GM21576 (cell line): ENCODE measurements around the gene SLC5A11.
"Not testable (repeated sequence)": the region's sequence is repeated elsewhere in the genome, so short reads cannot be mapped to it uniquely, and the experiment has no call there.

ENCODE experiments used
- ATAC-seq: cut with Tn5 transposase; IDR thresholded peaks from one replicate; pipeline ENCODE4 v1.9.1; 2021; ENCODE audit warnings: mild to moderate bottlenecking, moderate library complexity; ENCODE audit not compliant: unreplicated experiment

Gene SLC5A11

DNA sequence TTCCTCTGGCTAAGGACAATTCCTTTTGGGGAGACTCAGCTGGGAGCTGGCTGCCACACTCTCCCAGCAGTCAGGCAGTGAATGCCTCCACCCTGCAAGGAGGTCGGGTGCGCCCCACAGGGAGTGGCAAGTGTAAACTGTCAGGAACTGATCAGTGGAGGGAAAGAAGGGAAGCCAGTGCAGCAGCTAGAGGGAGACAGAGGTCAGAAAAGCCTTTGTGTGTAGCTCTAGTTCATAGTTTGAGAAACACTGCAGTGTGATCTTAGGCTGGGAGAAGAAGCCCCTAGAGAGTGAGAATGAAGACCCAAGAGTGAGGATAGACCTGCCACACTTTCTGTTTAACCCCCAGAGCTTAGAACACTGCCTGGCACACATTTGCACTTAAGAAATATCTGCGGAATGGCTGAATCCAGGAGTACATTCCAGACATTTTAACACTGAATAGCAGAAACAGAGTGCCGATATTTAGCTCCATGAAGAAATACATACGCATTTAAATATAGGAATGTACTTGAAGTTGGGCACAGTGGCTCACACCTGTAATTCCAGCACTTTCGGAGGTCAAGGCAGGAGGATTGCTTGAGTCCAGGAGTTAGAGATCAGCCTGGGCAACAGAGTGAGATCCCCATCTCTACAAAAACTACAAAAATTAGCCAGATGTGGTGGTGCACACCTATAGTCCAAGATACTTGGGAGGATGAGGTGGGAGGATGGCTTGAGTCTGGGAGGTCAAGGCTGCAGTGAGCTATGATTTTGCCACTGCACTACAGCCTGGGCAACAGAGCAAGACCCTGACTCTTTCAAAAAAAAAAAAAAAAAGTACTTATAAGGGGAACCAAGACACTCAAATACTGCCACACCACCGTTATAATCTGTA is 11.1 kb upstream of the SLC5A11 start:
- no peak for ATAC-seq

DNA sequence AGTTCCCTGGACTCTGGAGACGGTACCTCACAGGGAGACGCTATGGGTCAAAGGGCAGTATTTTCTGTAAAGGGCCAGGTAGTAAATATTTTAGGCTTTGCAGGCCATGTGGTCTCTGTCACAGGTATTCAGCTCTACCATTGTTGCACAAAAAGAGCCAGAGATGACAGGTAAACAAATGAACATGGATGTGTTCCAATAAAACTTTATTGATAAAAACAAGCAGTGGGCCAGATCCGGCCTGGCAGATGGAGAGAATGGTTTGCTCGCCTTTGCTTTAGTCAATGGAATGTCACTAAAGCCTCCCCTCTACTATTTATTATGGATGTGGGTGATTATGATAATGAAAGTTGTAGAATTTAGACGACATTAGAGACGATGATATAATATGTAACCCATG is 8.9 kb upstream of the SLC5A11 start:
- ATAC-seq, result no peak

DNA sequence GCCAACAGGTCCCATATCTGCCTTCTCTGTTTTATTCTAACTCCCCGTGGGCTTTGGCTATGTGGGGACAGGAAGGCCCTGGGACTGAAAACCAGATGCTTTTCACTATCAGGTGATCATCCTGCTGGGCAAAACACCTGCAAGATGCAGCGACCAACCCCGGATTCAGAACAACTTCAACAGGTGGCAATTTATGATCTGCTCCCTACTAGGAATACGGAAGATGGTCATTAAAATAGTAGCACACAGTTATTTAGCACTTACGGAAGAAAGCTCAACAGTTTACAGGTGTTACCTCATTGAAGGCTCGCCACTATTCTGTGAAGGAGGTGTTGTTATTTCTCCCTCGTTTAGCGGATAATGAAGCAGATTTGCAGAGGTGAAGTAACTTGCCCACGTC is 7.8 kb upstream of the SLC5A11 start:
- ATAC-seq, result no peak

DNA sequence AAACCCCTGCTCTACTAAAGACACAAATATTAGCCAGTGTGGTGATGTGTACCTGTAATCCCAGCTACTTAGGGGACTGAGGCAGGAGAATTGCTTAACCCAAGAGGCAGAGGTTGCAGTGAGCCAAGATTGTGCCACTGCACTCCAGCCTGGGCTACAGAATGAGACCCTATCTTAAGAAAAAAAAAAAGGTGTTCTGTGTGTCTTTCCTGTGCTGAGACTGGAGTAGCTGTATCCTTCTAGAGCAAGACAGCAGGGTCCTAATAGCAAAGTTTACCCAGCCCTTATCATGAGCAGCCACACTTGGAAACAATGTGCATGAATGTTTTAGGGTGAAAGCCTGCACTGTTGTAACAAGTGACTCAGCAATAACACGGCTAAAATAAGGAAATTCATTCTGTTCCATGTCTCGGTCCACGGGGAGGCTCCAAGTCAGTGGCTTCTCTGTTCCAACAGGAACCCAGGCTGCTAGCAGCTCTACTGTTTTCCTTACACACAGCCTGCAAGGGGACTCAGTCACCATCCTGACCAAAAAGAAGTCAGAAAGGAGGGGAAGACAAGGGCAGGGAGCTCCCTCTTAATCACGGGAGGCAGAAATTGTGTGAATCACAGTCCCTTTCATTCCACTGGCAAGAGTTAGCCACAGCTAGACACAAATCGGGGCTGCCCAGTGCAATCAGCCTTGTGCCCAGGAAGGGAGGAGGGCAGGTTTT is 7.1 kb upstream of the SLC5A11 start:
- ATAC-seq, result no peak

DNA sequence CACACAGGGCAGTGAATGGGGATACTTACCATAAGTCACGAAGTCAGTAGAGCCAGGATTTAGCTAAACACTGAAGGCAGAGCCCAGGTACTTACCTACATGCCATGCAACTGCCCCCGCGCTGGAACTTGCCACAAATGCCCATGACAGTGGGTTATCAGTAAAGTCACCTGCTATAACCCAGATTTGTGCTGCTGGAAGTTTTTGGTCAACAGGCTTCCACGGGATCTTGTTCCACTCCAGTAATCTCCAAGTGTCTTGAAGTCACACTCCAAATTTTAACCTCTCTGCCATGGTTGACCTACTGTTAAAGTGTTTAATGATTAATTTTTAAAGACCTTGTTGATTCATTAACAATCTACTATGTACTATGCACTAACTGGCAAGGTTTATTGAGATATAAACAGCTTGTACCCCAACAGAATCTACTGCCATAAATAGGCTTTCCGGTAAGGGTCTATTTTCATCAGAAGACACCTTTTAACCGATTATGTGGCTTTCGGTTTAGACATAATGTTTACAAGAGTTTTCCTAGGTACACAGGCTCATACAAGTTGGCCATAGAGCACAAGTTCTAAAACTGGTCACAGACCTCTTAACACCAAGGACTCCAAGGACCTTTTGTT is 6.3 kb upstream of the SLC5A11 start:
- no peak for ATAC-seq

DNA sequence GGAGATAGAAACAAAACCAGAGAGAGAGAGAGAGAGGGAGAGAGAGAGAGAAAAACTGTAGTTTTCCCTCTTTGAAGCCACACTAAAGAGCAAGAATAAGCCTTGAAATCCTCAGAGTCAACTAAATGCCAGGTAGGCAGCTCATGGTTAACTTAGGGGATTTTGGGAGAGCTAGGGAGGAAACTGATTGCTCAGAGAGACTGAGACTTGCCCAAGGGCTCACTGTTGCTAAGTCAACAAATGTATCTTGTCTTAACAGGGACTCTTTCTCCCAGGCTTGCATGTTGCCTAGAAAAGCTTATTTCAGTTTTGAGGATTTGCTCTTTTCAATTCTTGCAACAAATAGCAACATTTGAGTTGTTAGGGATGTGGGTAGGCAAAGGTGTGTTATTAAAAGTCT is 4.5 kb upstream of the SLC5A11 start:
- no peak for ATAC-seq

DNA sequence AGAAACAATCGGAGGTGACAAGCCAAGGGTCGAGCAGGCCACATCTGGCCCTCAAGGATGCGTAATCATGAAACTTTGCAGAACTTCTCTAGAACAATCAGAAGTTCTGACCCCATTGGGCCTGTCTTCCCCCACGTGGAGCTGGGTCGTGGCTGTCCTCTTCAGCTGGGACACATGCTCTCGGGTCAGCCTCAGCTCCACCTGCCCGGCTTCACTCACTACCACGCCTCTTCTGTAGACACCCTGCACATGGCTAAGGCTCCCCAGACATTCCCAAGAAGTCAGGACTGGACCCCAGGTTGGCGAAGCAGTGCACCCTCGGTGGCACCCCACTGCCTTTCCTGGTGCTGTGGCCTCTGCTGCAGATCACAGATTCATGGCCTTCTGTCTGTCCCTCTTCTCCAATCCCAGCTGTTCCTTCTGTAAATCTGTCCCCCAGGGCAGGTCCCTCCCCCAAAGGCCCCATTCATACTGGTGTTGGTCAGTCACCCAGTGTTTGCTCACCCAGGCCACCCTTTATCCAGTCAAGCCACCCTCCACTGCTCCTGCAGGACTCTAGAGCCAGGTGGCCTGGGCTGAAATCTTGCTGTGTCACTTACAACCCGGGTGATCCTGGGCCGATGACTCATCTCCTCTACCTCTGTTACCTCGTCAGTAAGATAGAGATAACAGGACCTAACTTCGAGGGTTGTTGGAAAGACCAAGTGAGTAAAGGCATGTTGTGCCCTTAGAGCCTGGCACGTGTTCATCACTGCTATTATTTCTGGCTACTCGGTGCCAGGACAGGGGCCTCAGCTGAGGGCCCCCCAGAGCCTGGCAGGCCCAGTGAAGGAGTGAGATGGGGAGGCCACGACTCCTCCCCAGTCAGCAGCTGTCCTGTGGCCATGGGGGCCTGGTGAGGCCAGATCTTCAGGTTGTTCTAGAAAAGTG is 1.4 kb upstream of the SLC5A11 start:
- ATAC-seq, result no peak

DNA sequence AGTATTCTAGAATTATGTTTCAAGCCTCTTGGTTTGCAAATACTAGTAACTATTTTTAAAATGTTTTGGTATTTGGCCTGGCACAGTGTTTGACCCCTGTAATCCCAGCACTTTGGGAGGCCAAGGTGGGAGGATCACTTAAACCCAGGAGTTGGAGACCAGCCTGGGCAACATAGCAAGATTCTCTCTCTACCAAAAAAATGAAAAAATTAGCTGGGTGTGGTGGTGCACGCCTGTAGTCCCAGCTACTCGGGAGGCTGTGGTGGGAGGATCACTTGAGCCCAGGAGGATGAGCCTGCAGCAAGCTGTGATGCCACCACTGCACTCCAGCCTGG is 765 bp upstream of the SLC5A11 start:
- not testable (repeated sequence) for ATAC-seq

DNA sequence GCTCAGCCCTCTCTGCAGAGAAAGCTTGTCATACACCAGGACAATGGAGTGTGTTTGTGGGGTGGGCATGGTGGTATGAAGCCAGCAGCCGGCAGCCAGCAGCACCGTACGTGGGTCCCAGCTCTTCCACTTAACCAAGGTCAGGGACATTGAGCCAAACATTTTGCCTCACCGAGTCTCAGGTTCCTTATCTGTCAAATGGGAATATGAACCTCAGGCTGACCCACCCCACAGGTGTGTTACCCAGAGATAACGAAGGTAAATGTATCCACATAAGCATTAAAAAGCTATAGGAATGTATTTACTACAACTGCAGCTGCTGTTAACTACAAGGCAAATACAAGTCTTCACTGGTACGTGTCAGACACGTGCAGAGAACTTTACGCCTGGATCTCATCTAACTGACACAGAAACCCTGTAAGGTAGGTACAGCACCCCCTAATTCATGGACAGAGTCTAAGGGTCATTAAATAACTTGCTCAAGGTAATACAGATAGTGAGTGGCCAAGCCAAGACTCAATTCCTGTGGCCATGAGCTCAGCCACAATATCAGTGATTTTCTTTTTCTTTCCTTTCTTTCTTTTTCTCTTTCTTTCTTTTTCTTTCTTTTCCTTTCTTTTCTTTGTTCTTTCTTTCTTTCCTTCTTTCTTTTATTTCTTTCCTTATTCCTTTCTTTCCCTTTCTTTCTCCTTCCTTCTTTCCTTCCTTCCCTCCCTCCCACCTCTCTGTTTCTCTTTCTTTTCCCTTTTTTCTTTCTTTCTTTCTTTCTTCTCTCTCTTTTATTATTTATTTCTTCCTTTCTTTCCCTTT is 990 bp downstream of the SLC5A11 start:
- ATAC-seq, result no peak

DNA sequence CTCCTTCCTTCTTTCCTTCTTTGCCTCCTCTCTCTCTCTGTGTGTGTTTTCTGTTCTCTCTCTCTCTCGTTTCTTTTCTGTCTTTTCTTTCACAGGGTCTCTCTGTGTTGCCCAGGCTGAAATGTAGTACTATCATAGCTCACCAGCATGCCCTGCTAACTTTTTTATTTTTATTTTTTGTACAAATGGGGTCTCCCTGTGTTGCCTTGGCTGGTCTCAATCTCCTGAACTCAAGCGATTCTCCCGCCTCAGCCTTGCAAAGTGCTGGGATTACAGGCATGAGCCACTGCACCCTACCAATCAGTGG is 1.5 kb downstream of the SLC5A11 start:
- ATAC-seq, result no peak

DNA sequence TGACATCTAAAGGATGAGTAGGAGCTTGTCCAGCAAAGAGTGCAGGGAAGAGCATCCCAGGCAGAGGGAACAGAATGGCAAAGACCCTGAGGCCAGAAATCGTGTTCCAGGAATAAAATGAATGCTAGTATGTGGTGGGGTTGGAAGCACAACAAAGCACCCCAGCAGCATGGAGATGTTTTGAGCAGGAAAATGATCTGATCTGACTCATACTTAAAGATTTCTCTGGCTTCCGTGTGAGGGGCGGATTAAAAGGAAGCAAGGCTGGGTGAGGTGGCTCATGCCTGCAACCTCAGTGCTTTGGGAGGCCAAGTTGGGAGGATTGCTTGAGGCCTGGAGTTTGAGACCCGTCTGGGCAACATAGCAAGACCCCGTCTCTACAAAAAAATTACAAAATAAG is 2.3 kb downstream of the SLC5A11 start:
- ATAC-seq, result no peak

DNA sequence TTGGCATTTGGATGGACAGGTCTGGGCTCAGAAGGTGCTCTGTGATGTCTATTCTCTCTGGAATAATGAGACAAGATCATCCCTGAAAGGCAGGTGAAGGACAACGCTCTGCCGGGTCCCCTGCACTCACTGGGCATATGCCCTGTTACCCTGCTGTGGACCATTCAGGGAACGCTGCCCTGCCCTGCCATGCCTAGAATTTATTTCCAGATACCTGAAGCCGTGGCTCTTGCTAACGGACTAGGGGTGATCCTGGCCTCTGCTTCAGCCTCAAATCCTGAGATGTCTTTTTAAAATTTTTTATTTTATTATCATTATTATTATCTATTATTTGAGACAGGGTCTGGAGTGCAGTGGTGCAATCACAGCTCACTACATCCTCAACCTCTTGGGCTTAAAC is 3.9 kb downstream of the SLC5A11 start:
- no peak for ATAC-seq

DNA sequence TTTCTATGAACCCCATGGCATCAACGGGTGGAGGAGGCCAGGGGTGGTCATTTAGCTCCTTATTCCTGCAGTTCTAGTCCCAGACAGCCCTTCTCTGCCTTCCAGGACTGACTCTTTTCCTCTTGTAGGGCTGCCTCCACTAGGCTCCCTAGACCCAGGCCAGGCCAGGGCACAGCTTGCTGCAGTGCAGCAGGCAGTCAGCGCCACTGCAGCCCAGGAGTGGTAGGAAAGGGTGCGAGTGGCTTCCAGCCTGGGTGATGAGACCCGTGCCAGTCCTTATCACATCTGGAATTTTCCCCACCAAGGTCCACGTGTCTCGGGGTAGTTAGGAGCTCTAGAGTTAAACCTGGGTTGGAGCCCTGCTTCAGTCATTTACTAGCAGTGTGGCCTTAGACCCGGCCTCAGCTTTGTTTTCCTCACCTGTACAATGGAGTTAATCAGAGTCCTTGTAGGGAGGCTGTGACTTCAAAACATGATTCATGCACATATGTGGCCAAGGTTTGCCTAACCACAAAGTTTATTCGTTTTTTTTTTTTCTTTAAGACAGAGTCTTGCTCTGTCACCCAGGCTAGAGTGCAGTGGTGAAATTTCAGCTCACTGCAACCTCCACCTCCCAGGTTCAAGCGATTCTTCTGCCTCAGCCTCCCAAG is 4.7 kb downstream of the SLC5A11 start:
- no peak for ATAC-seq

DNA sequence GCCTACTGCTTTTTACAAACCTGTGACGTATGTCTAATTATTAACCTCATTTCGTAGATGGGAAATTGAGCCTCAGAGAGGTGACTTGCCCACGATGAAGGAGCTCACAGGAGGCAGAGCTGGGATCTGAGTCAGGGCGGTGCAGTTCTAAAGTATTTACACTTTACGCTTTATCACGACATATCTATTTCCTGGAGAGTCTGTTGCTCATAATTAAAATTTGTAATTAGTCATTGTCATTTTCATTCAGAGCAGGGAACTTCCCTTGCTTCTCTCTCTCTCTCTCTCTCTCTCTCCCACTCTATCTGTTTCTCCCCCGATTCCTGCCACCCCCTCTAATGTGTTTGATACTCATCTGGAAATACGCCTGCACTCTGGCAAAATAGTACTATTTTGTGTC is 5.9 kb downstream of the SLC5A11 start:
- no peak for ATAC-seq

DNA sequence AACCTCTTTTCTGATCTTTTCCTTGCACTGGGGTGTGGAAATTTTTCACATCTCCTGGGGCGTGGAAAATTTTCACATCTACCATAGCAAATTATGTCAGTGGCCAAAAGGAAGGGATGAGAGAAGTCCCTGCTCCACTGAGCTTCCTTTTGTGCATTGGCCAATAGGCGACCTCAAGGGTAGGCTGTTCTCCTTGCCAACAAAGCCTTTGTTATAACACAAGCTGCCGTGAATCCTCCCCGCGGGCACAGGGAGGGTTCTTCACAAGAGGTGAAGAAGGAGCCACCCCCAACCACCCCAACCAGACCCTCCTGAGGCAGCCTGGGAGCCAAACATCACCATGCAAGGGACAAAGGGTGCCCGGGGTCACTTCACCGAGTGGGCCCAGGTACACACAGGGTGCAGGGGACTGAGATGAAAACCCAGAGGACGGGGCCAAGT is 6.5 kb downstream of the SLC5A11 start:
- ATAC-seq, result no peak

DNA sequence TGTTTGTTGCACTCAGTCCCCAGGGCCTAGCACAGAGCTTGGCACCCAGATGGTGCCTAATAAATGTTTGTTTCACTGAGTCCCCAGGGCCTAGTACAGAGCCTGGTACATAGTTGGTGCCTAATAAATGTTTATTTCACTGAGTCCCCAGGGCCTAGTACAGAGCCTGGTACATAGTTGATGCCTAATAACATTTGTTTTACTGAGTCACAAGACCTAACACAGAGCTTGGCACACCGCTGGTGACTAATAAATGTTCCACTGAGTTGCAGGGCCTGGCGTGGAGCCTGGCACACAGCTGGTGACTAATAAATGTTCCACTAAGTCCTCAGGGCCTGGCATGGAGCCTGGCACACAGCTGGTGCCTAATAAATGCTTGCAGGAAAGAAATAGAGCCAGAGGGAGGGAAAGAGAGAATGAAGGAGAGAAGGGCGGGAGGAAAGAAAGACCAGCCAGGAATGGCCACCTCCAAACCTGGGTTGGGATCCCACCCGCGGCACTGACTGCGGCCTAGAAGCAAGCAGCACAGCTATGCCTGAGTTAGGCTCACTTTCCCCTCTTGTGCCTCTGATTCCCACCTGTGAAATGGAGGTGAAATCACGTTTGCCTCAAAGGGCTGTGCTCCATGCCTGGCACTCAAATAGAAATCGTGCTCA is 7.5 kb downstream of the SLC5A11 start:
- ATAC-seq, result no peak

DNA sequence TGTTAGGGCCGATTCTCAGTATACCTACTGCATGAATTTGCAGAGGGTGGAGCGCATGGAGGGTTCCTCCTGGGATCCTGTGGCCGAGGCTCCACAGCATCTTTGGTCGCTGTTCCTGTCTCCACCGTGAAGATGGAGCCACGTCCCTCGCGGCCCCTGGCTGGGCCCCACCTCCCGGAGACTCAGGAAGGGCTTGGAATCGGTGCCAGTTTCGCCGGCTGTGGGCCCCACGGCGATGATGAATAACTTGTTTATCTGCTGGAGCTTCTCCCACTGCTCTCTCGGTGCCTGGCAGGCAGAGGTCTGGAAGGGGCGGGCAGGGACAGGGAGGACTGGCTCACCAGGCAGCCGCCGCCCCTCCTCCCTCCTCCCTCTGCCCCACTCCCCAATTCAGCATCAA is 8.1 kb downstream of the SLC5A11 start:
- ATAC-seq, result no peak

DNA sequence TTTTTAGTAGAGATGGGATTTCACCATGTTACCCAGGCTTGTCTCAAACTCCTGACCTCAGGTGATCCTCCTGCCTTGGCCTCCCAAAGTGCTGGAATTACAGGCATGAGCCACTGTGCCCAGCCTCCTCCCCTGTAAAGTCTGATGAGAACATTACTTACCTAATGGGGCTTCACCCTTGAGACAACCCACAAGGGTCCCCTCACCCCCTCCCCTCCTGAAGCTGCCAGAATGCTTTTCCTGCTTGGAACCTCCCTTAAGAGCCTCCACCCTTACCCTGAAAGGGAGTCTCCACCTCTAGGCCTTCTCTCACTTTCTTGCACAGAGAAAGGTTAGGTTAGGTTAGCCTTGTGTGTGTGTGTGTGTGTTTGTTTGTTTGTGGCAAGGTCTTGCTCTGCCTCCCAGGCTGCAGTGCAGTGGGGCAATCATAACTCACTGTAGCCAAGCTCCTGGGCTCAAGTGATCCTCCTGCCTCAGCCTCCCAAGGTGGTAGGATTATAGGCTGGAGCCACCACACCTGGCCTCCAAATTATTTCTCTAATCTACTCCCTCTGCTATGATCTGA is 8.9 kb downstream of the SLC5A11 start:
- ATAC-seq, result no peak

DNA sequence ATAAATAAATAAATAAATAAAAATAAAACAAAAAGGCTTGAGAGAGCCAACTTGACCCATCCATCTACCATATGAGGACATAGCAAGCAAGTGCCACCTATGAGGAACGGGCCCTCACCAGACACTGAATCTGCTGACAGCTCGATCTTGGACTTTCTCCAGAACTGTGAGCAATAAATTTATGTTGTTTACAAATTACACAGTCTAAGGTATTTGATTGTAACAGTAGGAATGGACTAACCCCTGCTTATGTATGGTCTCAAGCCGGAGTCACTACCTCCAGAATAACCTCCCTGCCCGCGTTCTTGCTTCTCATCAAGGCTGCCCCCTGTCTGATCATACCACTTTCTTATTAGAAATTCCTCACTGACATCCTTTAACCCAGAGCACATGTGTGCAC is 9.9 kb downstream of the SLC5A11 start:
- ATAC-seq, result no peak
